Measurements from ENCODE around the gene HNRNPU.

GRCh38 chr1:244840219-244840794, 24.0 kb downstream of the HNRNPU start:
- TF ChIP-seq REPIN1 (tag by site-specific recombination; IDR thresholded peaks at IDR 0.05; ENCODE audit: low read depth) (no peak), CTCF (tag by site-specific recombination; IDR thresholded peaks at IDR 0.05) (no peak), GLIS2 (tag by site-specific recombination; IDR thresholded peaks at IDR 0.05) (no peak), ZBTB44 (tag by site-specific recombination; IDR thresholded peaks at IDR 0.05) (no peak), ZNF639 (tag by site-specific recombination; IDR thresholded peaks at IDR 0.05) (no peak)
